GM23338 (cell line): ENCODE measurements around the gene TTL. TPM values are rescaled to one million over a fixed set of nuclear protein-coding genes. Genes with fewer than 3 reads are reported as not detected.

Experiments used
- ATAC-seq: fragments of 200-7000 bp; cut with Tn5 transposase; 3 replicates; pipeline ENCODE4 v1.9.1; 2020
- DNase-seq: peaks from one replicate; pipeline ENCODE4 v3.0.0-alpha.2; 2015; ENCODE audit warnings: low spot score
- H2AFZ ChIP-seq: fragments of 200-600 bp; sonication (generic); 2 replicates; pipeline ENCODE4 v1.8.0; 2016; ENCODE audit warnings: antibody characterized with exemption, mild to moderate bottlenecking, moderate library complexity
- H3F3A ChIP-seq: fragments of 200-600 bp; sonication (generic); replicated peaks from 2 replicates; pipeline ENCODE4 v1.8.0; 2017; ENCODE audit warnings: antibody characterized with exemption, mixed run types, low read depth
- H3K27ac ChIP-seq: fragments of 200-600 bp; sonication (generic); 2 replicates; pipeline ENCODE4 v1.6.1; 2016; ENCODE audit warnings: low read depth
- H3K27me3 ChIP-seq: fragments of 200-600 bp; sonication (generic); 2 replicates; pipeline ENCODE4 v1.8.0; 2016; ENCODE audit warnings: mild to moderate bottlenecking, mixed run types, moderate library complexity; ENCODE audit not compliant: insufficient read depth
- H3K36me3 ChIP-seq: fragments of 200-600 bp; sonication (generic); 2 replicates; pipeline ENCODE4 v1.8.0; 2016; ENCODE audit warnings: mild to moderate bottlenecking; ENCODE audit not compliant: insufficient read depth
- H3K4me1 ChIP-seq: fragments of 200-600 bp; sonication (generic); 2 replicates; pipeline ENCODE4 v1.8.0; 2016; ENCODE audit warnings: mild to moderate bottlenecking, moderate library complexity; ENCODE audit not compliant: insufficient read depth
- H3K4me2 ChIP-seq: fragments of 200-600 bp; sonication (generic); 2 replicates; pipeline ENCODE4 v1.7.1; 2017; ENCODE audit warnings: mixed run types
- H3K4me3 ChIP-seq: fragments of 200-600 bp; sonication (generic); 2 replicates; pipeline ENCODE4 v1.6.1; 2016; ENCODE audit warnings: mixed run types
- H3K79me2 ChIP-seq: fragments of 200-600 bp; sonication (generic); replicated peaks from 2 replicates; pipeline ENCODE4 v1.8.0; 2017; ENCODE audit warnings: mild to moderate bottlenecking; ENCODE audit not compliant: insufficient read depth
- H3K9me2 ChIP-seq: fragments of 200-600 bp; sonication (generic); 2 replicates; pipeline ENCODE4 v1.8.0; 2017; ENCODE audit not compliant: insufficient read depth
- H4K20me1 ChIP-seq: fragments of 200-600 bp; sonication (generic); replicated peaks from 2 replicates; pipeline ENCODE4 v1.8.0; 2017; ENCODE audit warnings: mild to moderate bottlenecking; ENCODE audit not compliant: insufficient read depth
- H3K27ac Mint-ChIP-seq: 2 replicates; pipeline ENCODE4 v1.8.0; 2020; ENCODE audit warnings: inconsistent platforms, mild to moderate bottlenecking, moderate library complexity, mixed read lengths
- H3K27me3 Mint-ChIP-seq: 3 replicates; pipeline ENCODE4 v1.8.0; 2022; ENCODE audit warnings: low read depth, mild to moderate bottlenecking, moderate library complexity, mixed read lengths, inconsistent platforms; ENCODE audit not compliant: insufficient read depth, poor library complexity
- H3K36me3 Mint-ChIP-seq: 3 replicates; pipeline ENCODE4 v1.8.0; 2021; ENCODE audit warnings: low read depth, mild to moderate bottlenecking, inconsistent platforms, moderate library complexity, mixed read lengths
- H3K4me1 Mint-ChIP-seq: 3 replicates; pipeline ENCODE4 v1.8.0; 2020; ENCODE audit warnings: mild to moderate bottlenecking, inconsistent platforms, mixed read lengths
- H3K4me3 Mint-ChIP-seq: 3 replicates; pipeline ENCODE4 v1.8.0; 2021; ENCODE audit warnings: moderate library complexity, mild to moderate bottlenecking, inconsistent platforms, mixed read lengths
- H3K9me3 Mint-ChIP-seq: 3 replicates; pipeline ENCODE4 v1.8.0; 2020; ENCODE audit warnings: moderate library complexity, mild to moderate bottlenecking, inconsistent platforms, mixed read lengths
- CTCF ChIP-seq, 2 experiments: fragments of 200-600 bp in 1 of 2; sonication (generic) in 1 of 2; conservative IDR thresholded peaks; 2 replicates each; pipeline versions ENCODE4 v1.5.1 to v1.6.1; 2016 to 2017; ENCODE audit warnings: antibody characterized with exemption in 2 of 2, low read depth in 2 of 2, mild to moderate bottlenecking in 2 of 2, moderate library complexity in 1 of 2
- EZH2 ChIP-seq: fragments of 200-600 bp; sonication (generic); IDR thresholded peaks from one replicate; pipeline ENCODE4 v1.8.0; 2017; ENCODE audit warnings: antibody characterized with exemption, mild to moderate bottlenecking, low read depth; ENCODE audit not compliant: unreplicated experiment
- EZH2phosphoT487 ChIP-seq: fragments of 200-600 bp; sonication (generic); IDR thresholded peaks from one replicate; pipeline ENCODE4 v1.8.1; 2018; ENCODE audit warnings: antibody characterized with exemption; ENCODE audit not compliant: unreplicated experiment
- JUNB ChIP-seq: IDR thresholded peaks from one replicate; pipeline ENCODE4 v1.6.1; 2016; ENCODE audit warnings: antibody characterized with exemption; ENCODE audit not compliant: unreplicated experiment
- REST ChIP-seq: IDR thresholded peaks from one replicate; pipeline ENCODE4 v1.6.1; 2018; ENCODE audit warnings: antibody characterized with exemption; ENCODE audit not compliant: unreplicated experiment
- STAT1 ChIP-seq: IDR thresholded peaks from one replicate; pipeline ENCODE4 v1.6.1; 2016; ENCODE audit warnings: antibody characterized with exemption; ENCODE audit not compliant: unreplicated experiment
- ZNF331 ChIP-seq: fragments of 250-450 bp; sonication (Bioruptor Pico); IDR thresholded peaks from 2 replicates; pipeline ENCODE4 v1.5.0; 2020; ENCODE audit warnings: low read depth, mild to moderate bottlenecking, moderate library complexity
- ZNF462 ChIP-seq: fragments of 250-450 bp; sonication (Bioruptor Pico); IDR thresholded peaks from 2 replicates; pipeline ENCODE4 v1.5.0; 2020; ENCODE audit warnings: mild to moderate bottlenecking, moderate library complexity
- polyA plus RNA-seq: library from polyadenylated mRNA; unstranded; fragments of >200 nt; fragmentation: Nextera tagmentation; extraction: Ambion mirVana; gene quantifications from 2 replicates; pipeline ENCODE4 v1.2.1, GENCODE V29; 2016
- total RNA-seq: library from RNA; depleted of rRNA; stranded (reverse); fragments of >200 nt; shearing (Covaris generic); gene quantifications from 2 replicates; pipeline ENCODE4 v1.2.3, GENCODE V29; 2014

TTL gene
- total and polyA plus RNA-seq, 2 experiments from 2014 or later, result 10.1 to 34.6 TPM

GRCh38 chr2:112542984-112543661 is 61.2 kb downstream of the TTL start (continued):
- no peak for TF ChIP-seq REST

GRCh38 chr2:112547333-112547732 is 65.4 kb downstream of the TTL start:
- H3K79me2 ChIP-seq, result peaks cover 84% of the 10 kb centered on the region
- H2AFZ ChIP-seq, result no peak overlapping the region
- H3K4me3 Mint-ChIP-seq, result no peak overlapping the region
- H3K4me2 ChIP-seq, result no peak overlapping the region
- H3K4me1 Mint-ChIP-seq, result no peaks in the 10 kb centered on the region; the same call in 2 of the 3 replicates
- peaks cover 2% of the 10 kb centered on the region for H3K27me3 Mint-ChIP-seq
- H4K20me1 ChIP-seq, result peaks cover 42% of the 10 kb centered on the region
- ATAC-seq, result no peak
- peaks cover 51% of the 10 kb centered on the region for H3K36me3 Mint-ChIP-seq
- no peak for DNase-seq
- 0 out of 2 replicates have a peak, but pooled peaks cover 9% of the 10 kb centered on the region for H3K4me1 ChIP-seq
- no peaks in the 10 kb centered on the region for H3F3A ChIP-seq
- no peak overlapping the region for H3K27ac Mint-ChIP-seq
- H3K27ac ChIP-seq, result no peak overlapping the region
- no peak for TF ChIP-seq EZH2phosphoT487
- H3K9me3 Mint-ChIP-seq, result no peaks in the 10 kb centered on the region
- H3K9me2 ChIP-seq, result no peaks in the 10 kb centered on the region
- H3K4me3 ChIP-seq, result no peak overlapping the region
- no peaks in the 10 kb centered on the region for H3K27me3 ChIP-seq
- peaks cover 55% of the 10 kb centered on the region for H3K36me3 ChIP-seq

GRCh38 chr2:112548980-112549379 is 67.0 kb downstream of the TTL start:
- Mint-ChIP-seq H3K36me3 (peaks cover 66% of the 10 kb centered on the region), H3K4me3 (no peak overlapping the region; the same call in 2 of the 3 replicates), H3K9me3 (no peaks in the 10 kb centered on the region), H3K27ac (no peak overlapping the region), H3K4me1 (no peaks in the 10 kb centered on the region), H3K27me3 (no peaks in the 10 kb centered on the region)
- H3K4me1 ChIP-seq, result 0 out of 2 replicates have a peak, but pooled peaks cover 2% of the 10 kb centered on the region
- no peaks in the 10 kb centered on the region for H3K27me3 ChIP-seq
- H4K20me1 ChIP-seq, result peaks cover 39% of the 10 kb centered on the region
- H3F3A ChIP-seq, result no peaks in the 10 kb centered on the region
- H2AFZ ChIP-seq, result no peak overlapping the region
- ATAC-seq (no peak), DNase-seq (no peak)
- H3K4me3 ChIP-seq, result no peak overlapping the region
- peaks cover 68% of the 10 kb centered on the region for H3K79me2 ChIP-seq
- no peak overlapping the region for H3K27ac ChIP-seq
- H3K4me2 ChIP-seq, result no peak overlapping the region
- H3K36me3 ChIP-seq, result peaks cover 71% of the 10 kb centered on the region
- H3K9me2 ChIP-seq, result no peaks in the 10 kb centered on the region
- no peak for TF ChIP-seq JUNB
- no peak for TF ChIP-seq ZNF331 (CRISPR knock-in tag)
- no peak for TF ChIP-seq CTCF (conservative IDR thresholded peaks at IDR 0.05; ENCODE audit: low read depth in 2 of 2)
- TF ChIP-seq STAT1, result no peak
- TF ChIP-seq EZH2, result no peak
- no peak for TF ChIP-seq ZNF462 (CRISPR knock-in tag)
